Measurements from ENCODE around the gene UBXN6.

Gene UBXN6

GRCh38 chr19:4457654-4458395 lies at the start of gene UBXN6:
Gene UBXN6 (minus strand): TSS chr19:4457794. CDS start chr19:4457697, 97 bp downstream.
- H3K4me3 ChIP-seq (ENCODE audit: low read depth, low read length) = peak within 1 kb of the TSS; percentile 89
- DNase-seq (ENCODE audit: low read depth) = peak; percentile 98

DNA sequence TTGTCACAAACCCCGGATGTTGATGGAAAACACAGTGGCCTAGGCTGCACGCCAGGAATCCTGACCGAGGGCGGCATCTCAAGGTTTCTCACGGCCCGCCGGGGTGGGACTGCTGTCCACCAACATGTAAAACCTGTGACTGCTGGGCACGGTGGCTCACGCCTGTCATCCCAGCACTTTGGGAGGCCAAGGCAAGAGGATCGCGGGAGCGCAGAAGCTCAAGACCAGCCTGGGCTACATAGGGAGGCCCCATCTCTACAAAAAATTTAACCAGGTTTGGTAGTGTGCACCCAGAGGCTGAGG lies 49.5 kb upstream of the UBXN6 start:
- no peak overlapping the region for H3K4me3 ChIP-seq (ENCODE audit: low read depth, low read length)
- no peak for DNase-seq (ENCODE audit: low read depth)

DNA sequence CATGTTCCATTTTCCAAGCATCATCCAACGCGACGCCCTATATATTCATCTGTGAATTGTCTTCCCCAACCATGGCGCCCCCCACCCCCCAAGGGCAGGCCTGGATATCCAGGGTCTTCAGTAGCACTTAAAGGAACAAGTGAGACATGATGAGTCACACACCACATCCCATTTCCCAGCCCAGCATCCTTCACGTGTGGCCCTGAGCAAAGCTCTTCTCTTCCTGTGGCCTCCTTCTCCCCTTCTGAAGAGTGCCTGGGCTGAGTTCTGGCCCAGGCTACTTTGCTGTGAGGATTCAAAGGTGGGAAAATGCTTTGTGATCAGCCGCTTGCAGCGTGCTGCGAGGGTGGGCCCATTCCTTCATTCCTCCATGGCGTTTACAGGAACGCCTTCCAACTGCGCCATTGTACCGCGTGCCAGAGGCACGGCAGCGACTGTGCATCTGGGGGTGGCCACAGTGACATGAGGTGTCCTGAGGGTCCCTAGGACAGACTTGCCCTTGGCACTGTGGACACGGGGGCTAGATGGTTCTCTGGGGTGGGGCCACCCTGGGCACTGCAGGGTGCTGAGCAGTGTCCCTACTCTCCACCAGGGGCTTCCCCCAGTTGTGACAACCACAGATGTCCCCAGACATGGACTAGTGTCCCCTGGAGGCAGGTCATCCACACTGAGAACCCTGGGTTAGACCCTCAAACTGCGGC lies 49.0 kb upstream of the UBXN6 start:
- DNase-seq (ENCODE audit: low read depth) = no peak

DNA sequence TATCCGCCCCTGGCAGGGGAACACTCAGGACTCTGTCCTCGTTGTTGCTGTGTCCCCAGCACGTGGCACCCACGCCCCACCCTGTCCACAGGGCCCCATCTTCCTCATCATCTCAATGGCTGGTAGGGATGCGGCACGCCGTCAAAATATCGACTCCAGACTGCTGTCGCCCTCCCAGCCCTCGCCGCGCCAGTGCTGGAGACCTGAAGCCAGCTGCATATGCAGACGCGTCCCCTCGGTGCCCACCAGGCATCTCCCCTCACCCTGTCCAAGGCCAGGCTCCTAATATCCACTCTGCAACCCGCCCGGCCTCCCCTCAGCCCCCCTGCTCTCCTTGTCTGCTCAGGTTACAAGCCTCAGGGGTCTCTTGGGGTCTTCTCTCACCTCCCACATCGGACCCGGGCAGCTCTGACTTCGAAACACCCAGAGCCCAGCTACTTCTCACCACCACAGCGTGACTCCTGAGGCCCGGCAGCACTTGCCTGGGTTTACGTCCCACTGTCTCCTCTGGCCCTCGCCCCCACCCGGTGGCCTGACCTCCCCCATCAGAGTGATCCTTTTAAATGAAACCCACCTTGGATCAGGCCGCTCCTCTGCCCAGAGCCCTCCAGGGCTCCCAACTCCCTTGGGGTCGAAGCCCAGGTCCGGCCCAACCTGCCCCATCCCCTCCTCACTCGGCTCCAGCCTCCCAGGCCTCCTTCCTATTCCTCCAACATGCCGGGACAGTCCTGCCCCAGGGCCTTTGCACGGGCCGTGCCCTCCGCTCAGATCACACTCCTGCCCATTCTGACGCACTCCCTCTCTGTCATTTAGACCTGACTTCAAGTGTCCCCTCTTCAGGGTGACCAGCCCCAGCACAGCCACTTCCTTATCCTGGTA lies 48.2 kb upstream of the UBXN6 start:
- no peak for DNase-seq (ENCODE audit: low read depth)
- H3K4me3 ChIP-seq (ENCODE audit: low read depth, low read length) = no peak overlapping the region

More for the DNA sequence above, 49.0 kb upstream of the UBXN6 start:
- no peak overlapping the region for H3K4me3 ChIP-seq (ENCODE audit: low read depth, low read length)

DNA sequence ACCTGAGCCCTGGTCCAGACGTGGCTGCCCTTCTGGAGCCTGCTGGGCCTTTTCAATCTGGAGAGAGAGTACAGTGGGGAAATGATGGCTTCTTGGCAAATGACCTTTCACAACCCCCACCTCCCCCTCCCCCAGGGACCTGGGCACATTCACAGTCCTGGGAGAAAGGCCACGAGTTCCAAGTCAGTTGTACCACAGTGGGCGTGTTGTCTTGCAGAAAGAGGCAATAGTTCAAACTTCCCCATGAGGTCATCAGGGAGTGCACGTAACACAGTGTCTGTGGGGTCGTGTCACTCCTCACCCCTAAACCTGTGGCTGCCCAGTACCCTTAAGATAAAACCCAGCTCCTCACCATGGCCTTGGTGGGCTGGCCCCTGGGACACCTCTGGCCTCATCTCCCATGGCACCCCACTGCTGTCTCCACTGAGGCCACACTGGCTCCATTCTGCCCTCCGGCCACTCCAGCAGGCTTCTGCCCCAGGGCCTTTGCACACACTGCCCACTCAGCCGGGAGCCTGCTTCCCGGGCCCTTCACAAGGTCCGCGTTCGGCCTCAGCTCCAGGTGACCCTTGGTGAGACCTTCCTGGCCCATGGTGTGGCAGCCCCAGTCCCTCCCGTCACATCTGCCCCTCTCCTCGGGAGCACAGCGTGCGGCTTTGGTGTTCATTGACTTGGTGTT lies 47.4 kb upstream of the UBXN6 start:
- no peak for DNase-seq (ENCODE audit: low read depth)

DNA sequence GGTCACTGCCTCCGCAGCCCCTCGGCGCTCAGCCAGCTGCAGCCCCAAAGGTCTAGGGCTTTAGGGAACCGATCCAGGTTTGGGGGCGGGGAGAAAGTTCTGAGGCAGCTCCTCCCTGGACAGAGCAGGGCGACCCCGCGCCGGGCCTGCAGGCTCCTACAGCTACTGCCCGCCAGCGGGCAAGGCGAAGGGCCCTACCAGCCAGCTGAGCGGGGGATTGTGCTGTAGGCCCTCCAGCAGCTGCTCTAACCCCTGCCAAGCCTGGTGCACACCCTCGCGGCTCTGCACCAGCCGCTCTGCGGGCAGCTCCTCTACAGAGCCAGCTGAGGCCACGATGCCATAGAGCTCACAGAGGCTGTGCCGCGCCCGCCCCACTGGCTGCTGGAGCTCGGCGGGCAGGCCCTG lies 46.7 kb upstream of the UBXN6 start:
- no peak overlapping the region for H3K4me3 ChIP-seq (ENCODE audit: low read depth, low read length)
- no peak for DNase-seq (ENCODE audit: low read depth)

More for the DNA sequence above, 47.4 kb upstream of the UBXN6 start:
- no peak overlapping the region for H3K4me3 ChIP-seq (ENCODE audit: low read depth, low read length)

- no peak for DNase-seq (ENCODE audit: low read depth)
- no peak overlapping the region for H3K4me3 ChIP-seq (ENCODE audit: low read depth, low read length)
These were observed 46.2 kb upstream of the UBXN6 start for GRCh38 chr19:4503825-4504170.

- H3K4me3 ChIP-seq (ENCODE audit: low read depth, low read length) = no peak overlapping the region
- DNase-seq (ENCODE audit: low read depth) = no peak
These were observed 45.7 kb upstream of the UBXN6 start for GRCh38 chr19:4503132-4503824.

- no peak for DNase-seq (ENCODE audit: low read depth)
- no peak overlapping the region for H3K4me3 ChIP-seq (ENCODE audit: low read depth, low read length)
These were observed 44.9 kb upstream of the UBXN6 start for GRCh38 chr19:4502282-4503131.

DNA sequence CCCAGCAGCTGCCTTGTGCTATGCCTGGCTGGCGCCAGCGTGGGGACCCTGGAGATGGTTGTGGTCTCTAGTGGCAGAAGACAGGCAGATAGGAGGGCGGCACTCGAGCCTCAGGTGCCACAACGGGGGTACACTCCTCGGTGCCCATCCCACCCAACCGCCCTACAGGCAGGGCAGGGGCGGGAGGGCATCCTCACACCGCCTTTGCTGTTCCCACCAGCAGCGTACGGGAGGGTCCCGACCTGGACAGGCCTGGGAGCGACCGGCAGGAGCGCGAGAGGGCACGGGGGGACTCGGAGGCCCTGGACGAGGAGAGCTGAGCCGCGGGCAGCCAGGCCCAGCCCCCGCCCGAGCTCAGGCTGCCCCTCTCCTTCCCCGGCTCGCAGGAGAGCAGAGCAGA lies 44.1 kb upstream of the UBXN6 start:
- no peak overlapping the region for H3K4me3 ChIP-seq (ENCODE audit: low read depth, low read length)
- no peak for DNase-seq (ENCODE audit: low read depth)

- no peak for DNase-seq (ENCODE audit: low read depth)
- no peak overlapping the region for H3K4me3 ChIP-seq (ENCODE audit: low read depth, low read length)
These were observed 43.4 kb upstream of the UBXN6 start for GRCh38 chr19:4500841-4501591.

DNA sequence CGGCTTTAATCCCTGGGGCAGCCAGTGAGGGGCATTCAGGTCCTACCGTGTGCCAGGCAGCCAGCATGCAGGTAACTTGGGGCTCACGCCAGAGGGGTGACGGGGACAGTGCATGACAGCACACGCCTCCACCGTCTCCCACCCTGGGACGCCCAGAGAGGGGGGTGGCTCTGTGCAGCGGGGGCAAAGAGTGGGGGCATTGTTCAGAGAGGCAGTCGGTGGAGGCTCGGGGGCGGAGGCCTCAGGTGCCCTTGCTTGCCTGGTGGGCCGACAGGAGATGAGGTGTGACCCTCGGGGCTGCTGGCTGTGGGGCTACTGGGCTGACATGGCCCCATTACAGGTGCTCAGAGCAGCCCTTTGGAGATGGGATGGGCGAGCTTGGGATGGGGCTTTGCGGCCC lies 42.3 kb upstream of the UBXN6 start:
- no peak for DNase-seq (ENCODE audit: low read depth)
- no peak overlapping the region for H3K4me3 ChIP-seq (ENCODE audit: low read depth, low read length)

DNA sequence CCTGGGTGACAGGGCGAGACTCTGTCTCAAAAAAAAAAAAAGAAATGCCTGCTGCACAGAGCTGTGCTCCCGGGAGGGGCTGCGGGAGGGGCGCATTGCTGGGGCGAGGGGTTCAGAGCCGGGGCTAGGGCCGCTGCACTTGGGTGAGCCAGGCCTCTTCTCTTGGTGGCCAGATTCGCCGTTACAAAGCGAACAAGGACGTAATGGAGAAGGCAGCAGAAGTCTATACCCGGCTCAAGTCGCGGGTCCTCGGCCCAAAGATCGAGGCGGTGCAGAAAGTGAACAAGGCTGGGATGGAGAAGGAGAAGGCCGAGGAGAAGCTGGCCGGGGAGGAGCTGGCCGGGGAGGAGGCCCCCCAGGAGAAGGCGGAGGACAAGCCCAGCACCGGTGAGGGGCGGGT lies 41.7 kb upstream of the UBXN6 start:
- H3K4me3 ChIP-seq (ENCODE audit: low read depth, low read length) = no peak overlapping the region
- no peak for DNase-seq (ENCODE audit: low read depth)

DNA sequence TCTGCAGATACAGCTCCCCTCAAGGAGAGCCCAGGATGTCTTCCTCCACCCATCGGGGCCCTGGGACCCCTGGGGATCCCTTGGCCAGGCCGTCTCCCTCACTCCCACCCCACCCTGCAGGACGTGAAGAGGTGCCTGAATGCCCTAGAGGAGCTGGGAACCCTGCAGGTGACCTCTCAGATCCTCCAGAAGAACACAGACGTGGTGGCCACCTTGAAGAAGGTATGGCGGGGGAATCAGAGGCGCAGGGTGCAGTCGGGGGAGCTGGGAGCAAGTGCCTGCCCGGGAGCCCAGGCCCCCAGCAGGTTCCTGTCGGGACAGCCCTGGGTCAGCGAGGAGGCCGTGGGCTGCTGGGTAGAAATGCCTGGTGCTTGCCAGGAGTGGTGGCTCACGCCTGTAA lies 41.1 kb upstream of the UBXN6 start:
- H3K4me3 ChIP-seq (ENCODE audit: low read depth, low read length) = no peak overlapping the region
- DNase-seq (ENCODE audit: low read depth) = no peak

DNA sequence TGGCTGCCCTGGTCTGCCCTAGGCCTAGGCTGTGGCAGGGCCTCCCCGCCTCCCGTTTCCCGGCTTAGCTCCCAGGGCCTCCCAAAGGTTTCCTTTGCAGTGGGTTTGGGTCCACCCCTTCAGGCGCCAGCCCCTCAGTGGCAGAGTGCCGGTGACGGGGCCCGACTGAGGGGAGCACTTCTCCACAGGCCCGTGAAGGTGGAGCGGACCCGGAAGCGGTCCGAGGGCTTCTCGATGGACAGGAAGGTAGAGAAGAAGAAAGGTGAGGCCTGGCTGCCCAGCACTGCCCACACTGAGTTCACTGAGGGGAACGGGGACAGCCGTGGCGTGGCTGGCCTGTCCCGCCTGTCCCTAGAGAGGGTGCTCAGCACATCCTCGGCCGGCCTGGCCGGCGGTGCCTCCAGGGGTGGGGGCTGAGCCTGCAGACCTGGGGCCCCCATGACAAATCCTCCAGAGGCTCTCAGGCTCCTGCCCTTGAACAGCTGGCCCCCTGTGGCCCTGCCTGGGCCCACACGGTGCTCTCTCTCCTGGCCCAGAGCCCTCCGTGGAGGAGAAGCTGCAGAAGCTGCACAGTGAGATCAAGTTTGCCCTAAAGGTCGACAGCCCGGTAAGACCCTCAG lies 40.3 kb upstream of the UBXN6 start:
- no peak overlapping the region for H3K4me3 ChIP-seq (ENCODE audit: low read depth, low read length)
- DNase-seq (ENCODE audit: low read depth) = no peak

- H3K4me3 ChIP-seq (ENCODE audit: low read depth, low read length) = no peak overlapping the region
- no peak for DNase-seq (ENCODE audit: low read depth)
These were observed 38.7 kb upstream of the UBXN6 start for GRCh38 chr19:4496304-4496703.

GRCh38 chr19:4495471-4495870 lies 37.9 kb upstream of the UBXN6 start:
- no peak for DNase-seq (ENCODE audit: low read depth)
- no peak overlapping the region for H3K4me3 ChIP-seq (ENCODE audit: low read depth, low read length)
